IPS-11a (cell line): ENCODE results near the gene MAF.

Experiments used
- H3K4me3 ChIP-seq: one replicate; pipeline ENCODE4 v1.5.1; 2013; ENCODE audit warnings: low read depth, low read length, control low read depth

Gene MAF

DNA sequence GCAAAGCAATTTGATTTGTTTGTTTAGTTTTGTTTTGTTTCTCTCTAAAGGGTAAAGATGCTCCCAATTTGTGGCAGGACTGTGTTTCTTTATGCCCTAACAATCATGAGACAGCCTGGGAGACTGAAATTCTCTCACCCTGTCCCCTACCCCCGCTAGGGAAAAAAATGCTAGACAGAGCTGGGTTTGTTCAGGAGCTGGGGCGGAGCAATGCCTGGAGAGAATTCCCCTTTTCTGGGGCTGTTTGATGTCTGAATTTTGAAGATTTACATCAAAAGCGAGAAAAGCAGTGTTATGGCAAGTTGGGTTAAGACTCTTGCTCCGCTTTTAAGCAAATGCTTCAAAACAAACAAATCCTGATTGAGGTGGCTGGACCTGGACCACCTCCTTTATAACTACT is 8.4 kb downstream of the MAF start:
- no peak overlapping the region for H3K4me3 ChIP-seq

DNA sequence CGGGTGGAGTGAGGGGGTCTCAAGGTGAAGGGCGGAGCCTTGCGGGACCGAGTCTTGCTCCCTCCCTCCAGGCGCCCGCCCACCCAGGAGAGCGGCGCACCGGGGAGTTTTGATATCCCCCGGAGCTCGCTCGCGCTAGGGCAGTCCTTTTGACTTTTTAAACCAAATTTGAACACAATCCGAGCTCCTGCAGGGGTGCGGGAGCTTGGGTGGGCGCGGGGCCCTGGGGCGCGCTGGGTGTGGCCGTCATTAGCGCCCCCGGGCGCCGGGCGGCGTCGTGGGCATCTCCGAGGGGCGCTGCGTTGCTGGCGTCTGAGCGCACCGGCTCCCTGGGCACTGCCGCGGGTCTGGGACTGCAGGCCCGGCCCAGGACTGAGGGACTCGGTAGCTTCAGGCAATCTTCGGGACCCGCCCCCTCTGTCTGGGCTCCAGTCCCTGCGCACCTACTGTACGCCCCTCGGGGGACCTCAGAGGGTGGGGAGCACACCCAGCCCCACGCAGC is 10.9 kb downstream of the MAF start:
- peak overlapping the region; percentile 2 for H3K4me3 ChIP-seq

DNA sequence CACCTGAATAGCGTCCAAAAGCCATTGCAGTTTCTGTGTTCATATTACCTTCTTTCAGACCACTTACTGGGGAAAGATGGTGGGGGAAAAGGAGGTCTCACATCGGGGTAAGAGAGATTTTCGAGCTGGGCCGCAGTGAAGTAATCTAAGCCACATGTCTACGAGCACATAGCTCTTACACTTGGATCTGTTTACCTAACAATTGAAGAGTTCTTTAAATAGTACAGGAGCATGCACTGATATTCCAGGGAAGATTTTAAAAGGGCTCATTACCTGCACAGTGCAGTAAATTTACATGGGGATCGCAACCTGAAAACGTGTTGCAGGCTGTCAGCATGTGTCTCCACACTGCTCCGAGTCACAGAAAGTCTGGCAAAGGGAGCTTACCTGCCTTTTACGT is 12.6 kb downstream of the MAF start:
- no peak overlapping the region for H3K4me3 ChIP-seq

DNA sequence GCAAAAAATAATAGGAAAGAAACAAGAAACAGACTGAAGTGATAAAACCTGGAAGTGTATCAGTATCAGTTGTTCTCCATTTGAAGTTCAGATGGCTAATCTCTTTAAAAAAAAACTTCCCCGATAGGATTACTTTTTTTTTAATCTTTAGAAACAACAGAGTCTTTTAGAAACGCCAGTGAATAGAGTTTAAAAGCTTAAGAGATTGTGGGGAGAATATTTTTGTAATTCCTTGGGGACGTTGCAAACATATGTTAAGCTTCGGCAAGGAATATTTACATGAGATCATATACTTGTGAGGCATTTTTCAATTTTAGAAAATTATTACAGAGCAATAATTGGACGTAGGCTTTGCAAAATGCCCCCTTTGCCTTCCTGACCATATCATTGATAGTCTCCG is 13.2 kb downstream of the MAF start:
- H3K4me3 ChIP-seq, result no peak overlapping the region

DNA sequence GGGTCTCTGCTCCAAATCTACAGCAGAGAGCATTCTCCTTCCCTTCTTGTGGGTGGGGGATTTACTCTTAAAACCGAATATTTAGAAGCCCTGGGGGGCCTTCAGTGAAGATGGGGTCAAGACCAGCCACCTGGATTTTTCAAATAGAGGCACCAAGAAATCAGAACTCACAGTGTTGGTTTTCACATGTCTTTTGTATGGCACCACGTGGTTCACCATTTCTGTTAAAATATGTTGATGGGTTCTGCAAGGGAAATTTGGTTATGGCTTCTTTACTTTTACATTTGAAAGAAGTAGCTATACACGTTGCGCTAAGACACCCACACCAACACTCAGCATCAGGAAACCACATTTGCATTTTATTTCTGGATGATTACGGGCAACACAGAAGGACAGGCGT is 17.7 kb downstream of the MAF start:
- no peak overlapping the region for H3K4me3 ChIP-seq

DNA sequence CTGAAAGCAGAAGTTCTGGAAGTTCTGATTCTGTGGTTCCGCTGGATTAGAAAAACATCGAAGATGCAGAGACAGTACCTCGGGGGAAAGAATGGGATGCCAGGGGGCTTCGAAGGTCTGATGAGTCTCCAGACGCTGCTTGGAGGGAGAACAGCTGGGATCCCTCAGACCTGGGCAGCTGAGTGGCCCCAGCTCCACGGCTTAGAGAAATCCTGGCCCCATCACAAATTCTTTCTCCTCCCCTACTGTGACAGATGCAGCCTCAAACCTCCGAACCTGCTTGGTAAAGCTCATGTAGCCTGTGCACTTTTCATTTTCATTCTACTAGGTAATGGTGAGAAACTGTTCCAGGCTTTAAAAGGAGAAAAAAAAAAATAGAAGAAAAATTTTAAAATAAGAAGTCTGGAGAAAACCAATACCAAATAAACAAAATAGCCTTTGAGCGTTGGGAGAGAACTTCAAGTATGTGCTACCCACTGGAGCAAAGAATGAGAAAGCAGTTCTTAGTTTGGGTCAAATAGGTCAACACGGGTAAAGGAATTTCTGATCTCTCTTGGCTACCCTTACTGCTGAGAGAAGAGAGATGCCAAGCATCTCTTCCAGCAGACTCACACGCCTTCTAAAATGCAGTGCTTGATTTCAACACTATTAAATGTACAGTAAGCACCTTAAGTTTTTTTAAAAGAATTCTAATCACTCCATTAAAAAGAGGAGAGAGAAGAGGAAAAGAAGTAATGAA is 19.9 kb downstream of the MAF start:
- H3K4me3 ChIP-seq, result no peak overlapping the region

DNA sequence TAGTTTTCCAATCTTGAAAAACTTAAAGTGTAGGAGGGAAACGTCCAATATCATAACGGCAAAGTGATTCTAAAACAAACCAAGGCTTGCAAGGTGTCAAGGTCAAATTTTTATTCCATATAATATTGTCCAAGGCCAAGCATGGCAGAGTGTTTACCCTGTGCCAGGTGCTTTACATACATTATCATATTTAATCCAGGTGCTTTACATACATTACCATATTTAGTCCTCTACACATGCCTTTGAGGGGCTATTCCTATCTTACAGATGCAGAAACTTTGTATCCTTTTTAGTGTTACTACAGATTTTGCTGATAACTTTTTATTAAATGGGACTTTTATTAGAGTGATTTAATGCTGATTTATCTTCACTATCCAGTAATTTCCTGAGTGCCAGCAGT is 23.9 kb downstream of the MAF start:
- no peak overlapping the region for H3K4me3 ChIP-seq

DNA sequence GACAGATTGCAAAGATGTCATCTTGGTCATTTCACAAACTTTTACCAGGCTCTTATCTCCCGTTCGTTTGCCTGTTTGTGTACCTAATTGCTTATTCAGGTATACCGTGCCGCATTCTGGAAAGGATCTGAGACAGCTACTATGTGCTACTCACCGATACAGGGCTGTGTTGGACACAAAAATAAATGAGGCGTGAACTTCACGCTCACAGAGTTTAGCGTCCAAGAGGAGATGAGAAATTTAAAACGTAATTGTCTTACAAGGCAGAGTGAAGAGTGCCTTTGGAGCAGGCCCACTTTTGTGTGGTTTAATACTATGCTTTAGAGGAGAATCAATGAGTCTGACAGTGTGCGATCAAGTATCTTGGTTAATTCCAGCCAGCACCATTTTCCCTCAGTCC is 26.7 kb downstream of the MAF start:
- no peak overlapping the region for H3K4me3 ChIP-seq

DNA sequence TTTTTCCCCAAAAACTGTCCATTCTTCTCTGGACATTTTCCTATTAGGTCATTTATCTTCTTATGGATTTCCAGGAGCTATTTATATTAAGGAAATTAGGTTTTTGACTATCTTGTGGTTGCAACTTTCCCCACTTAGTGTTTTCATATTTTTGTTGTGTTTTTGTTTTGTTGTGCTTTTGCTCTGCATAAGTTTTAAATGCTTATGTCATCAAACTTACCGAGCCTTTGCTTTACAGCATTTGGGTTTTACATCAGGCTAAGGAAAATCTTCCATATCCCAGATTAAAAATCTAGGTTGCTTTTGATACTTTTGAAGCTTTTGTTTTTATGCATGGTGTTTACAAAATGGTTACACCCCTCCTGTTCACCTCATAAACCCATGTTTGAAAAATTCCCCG is 27.5 kb downstream of the MAF start:
- H3K4me3 ChIP-seq, result no peak overlapping the region

DNA sequence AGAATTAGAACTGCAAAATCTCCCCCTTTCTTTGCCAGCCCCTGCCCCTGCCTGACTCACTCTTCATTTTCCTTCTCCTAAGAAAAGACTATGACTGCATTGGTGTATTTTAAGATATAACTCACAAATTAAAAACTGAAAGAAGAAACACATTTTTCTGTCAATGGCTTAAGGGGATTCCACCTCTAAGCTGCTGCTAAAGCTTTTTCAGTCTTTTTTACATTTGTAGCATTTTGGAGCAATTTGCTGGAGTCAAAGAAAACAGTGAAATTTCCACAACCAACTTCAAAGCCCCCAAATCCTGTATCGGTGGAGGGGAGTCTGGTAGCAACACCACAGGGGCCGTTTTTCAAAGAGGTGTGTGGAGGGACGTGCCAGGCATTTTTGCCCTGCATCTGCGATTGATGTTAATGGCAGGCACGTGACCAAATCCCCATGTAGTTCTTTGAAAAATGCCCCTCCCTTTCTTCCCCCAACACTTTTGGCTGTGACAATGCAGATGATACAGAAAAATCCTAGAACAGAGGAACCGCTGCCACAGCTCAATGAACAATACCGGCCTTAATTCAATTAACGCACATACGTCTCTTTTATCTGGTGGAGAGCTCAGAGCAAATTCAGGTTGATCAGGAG is 28.5 kb downstream of the MAF start:
- H3K4me3 ChIP-seq, result no peak overlapping the region

DNA sequence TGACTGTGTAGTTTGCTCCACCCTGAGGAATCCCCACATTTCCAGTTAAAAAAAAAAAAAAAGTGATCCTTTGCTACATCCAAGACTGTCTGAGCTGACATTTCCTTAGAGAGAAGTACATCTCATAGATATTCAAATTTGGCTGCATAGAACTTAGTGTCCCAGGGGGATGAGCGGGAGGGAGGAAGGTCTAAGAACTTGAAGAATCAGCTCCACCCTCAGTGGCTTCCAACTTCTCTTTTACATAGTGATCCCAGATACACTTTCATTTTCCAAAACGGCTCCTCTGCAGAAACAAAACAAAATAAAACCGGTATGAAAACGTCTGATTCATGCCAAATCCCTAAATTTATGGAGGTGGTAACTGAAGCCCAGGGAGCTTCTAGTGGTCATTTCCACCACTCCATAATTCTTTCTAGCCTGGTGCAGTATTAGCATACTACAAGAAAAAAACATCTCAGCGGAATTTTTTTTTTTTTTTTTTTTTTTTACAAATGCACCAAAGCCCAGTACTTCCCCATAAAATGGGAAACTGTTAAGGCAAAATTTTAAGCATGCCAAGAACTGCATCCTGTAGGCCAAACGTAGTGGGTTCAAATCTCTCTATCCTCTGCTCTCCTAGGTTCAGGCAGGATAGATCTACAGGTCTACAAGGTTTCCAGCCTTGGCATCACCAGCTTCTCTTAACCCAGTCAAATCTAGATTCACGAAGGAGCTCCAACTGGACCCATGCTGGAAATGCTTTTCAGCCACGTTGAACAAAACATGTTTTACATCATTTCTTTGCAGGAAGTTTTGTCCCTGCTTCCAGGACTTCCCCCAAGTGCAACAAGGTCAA is 29.3 kb downstream of the MAF start:
- H3K4me3 ChIP-seq, result no peak overlapping the region

DNA sequence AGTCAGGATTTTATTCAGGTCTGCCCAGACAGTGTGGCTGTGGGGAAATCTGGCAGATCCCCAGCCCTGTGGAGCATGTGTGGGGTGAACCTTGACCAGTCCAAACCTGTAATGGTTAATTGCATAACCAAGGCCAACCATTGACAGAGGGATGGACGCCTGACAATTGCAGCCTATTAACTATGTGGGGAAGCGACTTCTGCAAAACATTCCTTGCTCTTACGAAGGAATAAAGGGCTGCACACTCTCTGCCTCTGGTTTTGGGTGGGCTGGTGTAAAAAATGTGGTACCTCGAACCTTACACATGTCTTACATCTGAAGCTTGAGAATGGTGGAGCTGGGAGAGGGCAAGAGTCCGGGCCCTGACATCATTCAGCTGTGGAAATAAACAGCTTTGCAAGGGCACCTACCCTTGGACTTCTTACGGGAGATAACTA is 35.8 kb downstream of the MAF start:
- no peak overlapping the region for H3K4me3 ChIP-seq

DNA sequence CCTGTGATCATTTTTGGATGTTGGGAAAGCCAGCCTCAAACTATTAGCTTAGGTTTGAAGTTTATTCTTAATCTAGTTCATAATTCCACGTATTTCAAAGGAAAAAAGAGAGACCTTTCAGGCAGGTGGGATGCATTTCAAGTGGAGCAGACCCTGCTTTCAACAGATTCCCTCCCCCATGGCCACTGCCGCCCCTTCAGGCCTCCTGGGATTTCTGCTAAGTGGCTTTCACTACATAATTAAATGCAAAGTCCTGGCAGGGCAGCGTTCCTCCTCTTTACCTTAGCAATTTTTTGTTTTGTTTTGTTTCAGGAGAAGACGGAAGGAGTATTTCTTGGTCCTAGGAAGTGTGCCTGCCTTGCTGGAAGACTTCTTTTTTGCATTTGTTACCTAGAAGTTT is 36.6 kb downstream of the MAF start:
- H3K4me3 ChIP-seq, result no peak overlapping the region

DNA sequence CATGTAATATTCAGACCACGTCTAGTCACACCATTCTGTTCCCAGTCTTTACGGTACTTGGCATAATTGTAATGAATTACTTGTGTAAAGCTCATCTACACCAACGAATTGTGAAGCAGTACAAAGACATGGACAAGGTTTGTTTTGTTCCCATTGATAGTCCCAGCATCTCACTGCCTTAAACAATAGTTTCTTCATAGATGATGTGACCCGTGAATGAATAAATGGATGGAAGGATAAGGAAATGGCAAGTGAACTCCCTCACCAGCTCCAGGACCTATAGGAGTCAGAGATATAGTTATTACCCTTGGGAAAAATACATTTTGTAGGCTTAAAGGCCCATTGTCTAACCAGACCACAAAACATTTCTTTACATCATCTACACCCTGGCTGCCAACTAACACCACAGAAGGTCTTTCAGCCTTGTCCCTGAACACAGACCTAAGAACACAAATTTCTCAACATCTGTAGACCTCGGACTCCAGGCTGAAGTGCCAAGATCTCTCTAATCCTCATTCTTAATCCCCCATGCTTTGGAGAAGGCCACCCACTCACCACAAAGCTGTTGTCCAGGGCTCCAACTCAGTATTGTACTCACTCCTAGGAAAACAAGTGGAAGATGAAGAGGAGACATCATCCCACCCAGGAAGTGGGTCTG is 38.2 kb downstream of the MAF start:
- no peak overlapping the region for H3K4me3 ChIP-seq

DNA sequence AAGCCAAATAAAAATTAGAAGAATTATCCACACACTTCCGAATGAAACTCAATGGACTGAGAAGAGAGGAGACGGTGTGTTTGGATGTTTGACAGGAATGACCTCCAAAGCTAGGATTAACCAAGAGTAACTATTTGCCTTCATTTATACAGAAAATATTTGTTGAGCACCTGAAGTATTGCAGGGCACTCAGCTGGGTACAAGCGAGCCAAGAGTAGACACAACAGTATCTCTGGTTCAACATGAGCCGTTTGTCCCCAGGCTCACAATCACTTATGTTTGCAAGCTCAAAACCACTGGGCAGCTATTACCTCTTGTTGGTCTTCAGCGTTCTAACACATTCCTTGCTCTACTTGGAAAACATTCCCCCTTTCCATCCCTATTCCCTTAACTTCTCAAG is 38.8 kb downstream of the MAF start:
- no peak overlapping the region for H3K4me3 ChIP-seq

DNA sequence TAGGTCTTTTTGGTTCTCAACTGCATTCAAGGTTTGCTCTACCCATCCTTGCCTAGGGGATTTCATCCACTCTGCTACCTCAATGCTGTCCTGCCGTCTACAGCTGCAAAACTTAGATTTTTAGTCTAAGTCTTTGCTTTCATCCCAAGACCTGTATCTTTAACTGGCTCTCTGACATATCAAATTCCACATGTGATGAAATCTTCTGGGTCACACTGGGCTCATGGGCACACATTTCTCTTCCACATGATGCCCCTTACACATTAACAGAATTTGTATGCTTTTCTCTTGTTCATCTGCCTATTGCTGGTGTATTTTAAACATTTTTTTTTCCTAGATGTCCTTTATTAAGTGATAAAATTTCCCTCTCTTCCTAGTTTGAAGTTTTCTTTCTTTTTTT is 39.6 kb downstream of the MAF start:
- no peak overlapping the region for H3K4me3 ChIP-seq

DNA sequence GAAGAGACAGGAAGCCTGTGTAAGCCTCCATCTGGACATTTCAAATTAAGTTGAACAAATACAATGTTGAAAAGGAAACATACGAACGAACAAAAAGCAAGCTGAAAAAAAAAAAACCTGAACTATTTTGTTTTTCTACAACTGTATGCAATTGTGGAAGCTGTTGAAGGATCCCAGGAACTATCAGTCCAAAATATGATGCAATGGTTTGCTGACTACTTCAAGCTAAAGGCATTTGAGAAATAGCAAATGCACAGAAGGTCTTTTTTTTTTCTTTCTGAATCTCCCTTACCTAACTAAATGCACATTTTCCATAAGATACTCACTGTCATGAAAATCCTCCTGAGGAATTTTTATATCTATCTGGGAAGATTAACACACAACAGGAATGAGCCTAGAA is 40.2 kb downstream of the MAF start:
- no peak overlapping the region for H3K4me3 ChIP-seq

DNA sequence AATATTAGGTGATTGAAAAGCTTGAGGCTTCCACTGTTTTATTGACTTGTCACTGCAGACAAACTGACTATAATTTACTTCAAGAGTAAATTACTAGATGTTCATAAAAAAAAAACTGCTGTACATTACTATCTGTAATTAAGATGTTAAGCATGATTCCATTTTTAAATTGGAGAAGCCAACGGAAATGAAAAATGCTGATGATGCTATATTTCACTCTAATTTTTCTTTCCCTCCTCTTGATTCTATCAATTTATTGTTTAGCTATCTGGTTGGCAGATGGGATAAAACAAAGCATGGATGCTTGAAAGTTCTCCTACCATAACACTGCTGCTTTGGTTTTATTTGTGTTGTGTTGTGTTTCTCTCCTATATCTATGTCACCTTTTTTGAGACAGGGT is 41.0 kb downstream of the MAF start:
- H3K4me3 ChIP-seq, result no peak overlapping the region

DNA sequence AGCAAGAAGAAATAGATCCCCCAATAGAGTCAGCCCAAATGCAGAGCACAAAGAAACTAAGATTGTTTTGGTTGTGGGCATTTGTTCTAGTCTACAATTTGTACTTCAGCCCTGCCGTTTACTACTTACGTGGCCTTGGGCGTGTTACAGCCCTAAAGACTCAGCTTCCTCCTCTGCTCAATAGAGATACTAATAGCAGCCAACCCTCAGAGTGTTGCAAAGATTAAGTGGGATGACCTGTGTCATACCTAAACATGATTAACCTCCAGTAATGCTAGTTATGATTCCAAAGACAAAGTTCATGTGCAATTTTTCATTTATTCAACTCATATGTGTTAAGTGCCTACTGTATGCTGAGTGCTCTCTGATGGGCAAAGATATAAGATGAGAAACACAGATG is 43.1 kb downstream of the MAF start:
- H3K4me3 ChIP-seq, result no peak overlapping the region

DNA sequence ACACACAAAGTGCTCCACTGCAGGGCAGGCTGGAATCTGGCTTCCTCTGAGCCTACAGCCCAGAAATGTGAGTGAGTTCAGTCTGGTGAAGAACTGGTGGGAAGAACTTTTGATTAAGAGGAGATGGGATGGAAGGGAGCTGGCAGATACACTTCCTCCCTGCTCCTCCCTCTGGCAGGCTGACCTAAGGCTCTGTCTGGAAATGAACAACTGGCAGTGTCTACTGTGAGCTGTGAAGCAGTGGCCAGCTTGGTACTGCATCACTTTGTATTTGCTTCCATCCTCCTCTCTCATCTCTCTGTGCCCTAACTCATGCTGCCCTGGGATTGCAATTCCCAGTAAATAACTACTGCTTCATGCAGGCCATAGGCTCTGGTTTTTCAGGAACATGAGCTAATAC is 45.6 kb downstream of the MAF start:
- no peak overlapping the region for H3K4me3 ChIP-seq

DNA sequence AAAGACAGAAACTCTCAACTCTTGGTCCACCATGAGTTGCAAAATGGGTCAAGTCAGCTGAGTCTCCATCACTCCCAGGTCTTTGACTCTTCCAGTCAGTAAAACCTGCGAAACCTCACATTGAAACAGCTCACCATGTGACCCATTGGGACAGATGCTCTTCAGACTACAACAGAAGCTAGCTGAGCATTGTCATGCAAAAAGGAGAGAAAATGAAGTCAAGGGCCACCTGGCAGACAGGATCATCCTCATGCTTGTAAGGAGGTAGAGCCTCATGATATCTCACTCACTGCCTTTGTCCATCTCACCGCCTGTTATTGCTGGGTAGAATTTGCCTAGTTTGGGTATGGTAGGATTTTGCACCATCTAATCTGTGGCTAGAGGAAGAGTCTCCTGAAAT is 50.2 kb downstream of the MAF start:
- no peak overlapping the region for H3K4me3 ChIP-seq
